CD8-positive, alpha-beta memory T cell (primary cell): ENCODE measurements around the gene IFT22. TPM values are rescaled to one million over a fixed set of nuclear protein-coding genes. Genes with fewer than 3 reads are reported as not detected.

Experiments
- CTCF ChIA-PET: fragments of 350-600 bp; sonication (Branson Sonifier 250); formaldehyde crosslinking; loops from one replicate; lab custom pipeline; 2021; ENCODE audit warnings: antibody characterized with exemption; lab: Charles Lee
- POLR2A ChIA-PET: fragments of 350-600 bp; sonication (Branson Sonifier 250); formaldehyde crosslinking; loops from one replicate; lab custom pipeline; 2021; ENCODE audit warnings: antibody characterized with exemption; lab: Charles Lee
- DNase-seq, 5 donors: peaks; one replicate each; pipeline versions ENCODE4 v3.0.0 to v3.0.0-alpha.2; 2020 to 2022; ENCODE audit warnings: mixed read lengths in 1 of 5
- H3K27ac ChIP-seq: one replicate; pipeline ENCODE4 v1.7.0; 2013; ENCODE audit warnings: low read depth, mild to moderate bottlenecking, low read length, moderate library complexity
- H3K27me3 ChIP-seq: 2 replicates; pipeline ENCODE4 v1.7.0; 2013; ENCODE audit warnings: low read length, mild to moderate bottlenecking; ENCODE audit not compliant: insufficient read depth, poor library complexity, severe bottlenecking
- H3K36me3 ChIP-seq: 2 replicates; pipeline ENCODE4 v1.7.0; 2013; ENCODE audit warnings: mild to moderate bottlenecking, low read length, moderate library complexity; ENCODE audit not compliant: insufficient read depth
- H3K4me1 ChIP-seq: 2 replicates; pipeline ENCODE4 v1.7.0; 2013; ENCODE audit warnings: mild to moderate bottlenecking, low read length, moderate library complexity; ENCODE audit not compliant: insufficient read depth
- H3K4me3 ChIP-seq: 2 replicates; pipeline ENCODE4 v1.7.0; 2013; ENCODE audit warnings: mild to moderate bottlenecking, low read length
- H3K9me3 ChIP-seq: 2 replicates; pipeline ENCODE4 v1.7.0; 2013; ENCODE audit warnings: mild to moderate bottlenecking, low read length
- H3K27ac Mint-ChIP-seq, 8 donors: one replicate each; pipeline ENCODE4 v1.8.0; 2020 to 2021; ENCODE audit warnings: mixed read lengths in 8 of 8, mild to moderate bottlenecking in 6 of 8, inconsistent platforms in 3 of 8, moderate library complexity in 3 of 8
- H3K27me3 Mint-ChIP-seq, 2 donors: one replicate each; pipeline ENCODE4 v1.8.0; 2020 to 2021; ENCODE audit warnings: mixed read lengths in 2 of 2, mild to moderate bottlenecking in 1 of 2, moderate library complexity in 1 of 2
- H3K36me3 Mint-ChIP-seq, 3 donors: one replicate each; pipeline ENCODE4 v1.8.0; 2020 to 2021; ENCODE audit warnings: mixed read lengths in 3 of 3, inconsistent platforms in 1 of 3, mild to moderate bottlenecking in 1 of 3
- H3K4me1 Mint-ChIP-seq, 3 donors: one replicate each; pipeline ENCODE4 v1.8.0; 2020 to 2021; ENCODE audit warnings: mixed read lengths in 3 of 3, inconsistent platforms in 1 of 3, mild to moderate bottlenecking in 1 of 3
- H3K4me3 Mint-ChIP-seq, 7 donors: one replicate each; pipeline ENCODE4 v1.8.0; 2020 to 2021; ENCODE audit warnings: mixed read lengths in 7 of 7, mild to moderate bottlenecking in 6 of 7, moderate library complexity in 4 of 7, inconsistent platforms in 2 of 7
- H3K9me3 Mint-ChIP-seq, 5 donors: one replicate each; pipeline ENCODE4 v1.8.0; 2020 to 2022; ENCODE audit warnings: mixed read lengths in 5 of 5, mild to moderate bottlenecking in 3 of 5, moderate library complexity in 2 of 5, inconsistent platforms in 1 of 5
- polyA plus RNA-seq: library from polyadenylated mRNA; unstranded; fragments of 300-500 nt; fragmentation: Illumina TruSeq; gene quantifications from one replicate; pipeline ENCODE4 v1.2.3, GENCODE V29; 2021
- total RNA-seq, 2 experiments: library from RNA; stranded (reverse); gene quantifications; one replicate each; pipeline ENCODE4 v1.2.3, GENCODE V29; 2021

The IFT22 gene
- total RNA-seq (10 to 100 TPM; 13.3 to 13.4 TPM), polyA plus RNA-seq (7.9 TPM)

- POLR2A ChIA-PET, result interaction anchor here (0.6 kb wide), 1 partner anchor 1143 kb away, joined by 3 read pairs; no protein-coding TSS in a partner anchor
- no peaks in the 10 kb centered on the region for H3K27me3 Mint-ChIP-seq
- no peaks in the 10 kb centered on the region for H3K9me3 Mint-ChIP-seq
- peaks cover 0 to 12% (median 0%) of the 10 kb centered on the region in 3 donors for H3K36me3 Mint-ChIP-seq
- CTCF ChIA-PET, result no interaction called here
- H3K36me3 ChIP-seq, result no peaks in the 10 kb centered on the region
- DNase-seq, result peak; percentile 66 to 89 (median 76)
- H3K4me3 Mint-ChIP-seq, result peak within 1 kb of the TSS; percentile 86 to 97 (median 89)
- peak within 1 kb of the TSS; percentile 67 for H3K27ac ChIP-seq
- H3K4me1 Mint-ChIP-seq, result peaks cover 5 to 20% (median 8%) of the 10 kb centered on the region in 3 donors
- peak within 1 kb of the TSS; percentile 80 for H3K4me3 ChIP-seq
- H3K27me3 ChIP-seq, result no peaks in the 10 kb centered on the region
- H3K4me1 ChIP-seq, result peaks cover 14% of the 10 kb centered on the region
- H3K27ac Mint-ChIP-seq, result peak within 1 kb of the TSS; percentile 85 to 95 (median 92)
- H3K9me3 ChIP-seq, result no peaks in the 10 kb centered on the region
These were observed at the start of gene IFT22 for GRCh38 chr7:101321491-101322401. Gene IFT22 (minus strand): TSS chr7:101321812. CDS start chr7:101321709, 103 bp downstream.

GRCh38 chr7:101370836-101371235 lies 49.2 kb upstream of the IFT22 start:
- Mint-ChIP-seq H3K27ac (no peak overlapping the region), H3K9me3 (no peaks in the 10 kb centered on the region), H3K27me3 (peaks cover 24 to 55% of the 10 kb centered on the region in 2 donors), H3K36me3 (no peaks in the 10 kb centered on the region), H3K4me1 (no peaks in the 10 kb centered on the region), H3K4me3 (no peak overlapping the region)
- H3K36me3 ChIP-seq, result no peaks in the 10 kb centered on the region
- no peaks in the 10 kb centered on the region for H3K4me1 ChIP-seq
- no peaks in the 10 kb centered on the region for H3K9me3 ChIP-seq
- H3K27ac ChIP-seq, result no peak overlapping the region
- ChIA-PET CTCF (no interaction called here), POLR2A (no interaction called here)
- peaks cover 4% of the 10 kb centered on the region for H3K27me3 ChIP-seq
- DNase-seq, result no peak
- no peak overlapping the region for H3K4me3 ChIP-seq

DNA sequence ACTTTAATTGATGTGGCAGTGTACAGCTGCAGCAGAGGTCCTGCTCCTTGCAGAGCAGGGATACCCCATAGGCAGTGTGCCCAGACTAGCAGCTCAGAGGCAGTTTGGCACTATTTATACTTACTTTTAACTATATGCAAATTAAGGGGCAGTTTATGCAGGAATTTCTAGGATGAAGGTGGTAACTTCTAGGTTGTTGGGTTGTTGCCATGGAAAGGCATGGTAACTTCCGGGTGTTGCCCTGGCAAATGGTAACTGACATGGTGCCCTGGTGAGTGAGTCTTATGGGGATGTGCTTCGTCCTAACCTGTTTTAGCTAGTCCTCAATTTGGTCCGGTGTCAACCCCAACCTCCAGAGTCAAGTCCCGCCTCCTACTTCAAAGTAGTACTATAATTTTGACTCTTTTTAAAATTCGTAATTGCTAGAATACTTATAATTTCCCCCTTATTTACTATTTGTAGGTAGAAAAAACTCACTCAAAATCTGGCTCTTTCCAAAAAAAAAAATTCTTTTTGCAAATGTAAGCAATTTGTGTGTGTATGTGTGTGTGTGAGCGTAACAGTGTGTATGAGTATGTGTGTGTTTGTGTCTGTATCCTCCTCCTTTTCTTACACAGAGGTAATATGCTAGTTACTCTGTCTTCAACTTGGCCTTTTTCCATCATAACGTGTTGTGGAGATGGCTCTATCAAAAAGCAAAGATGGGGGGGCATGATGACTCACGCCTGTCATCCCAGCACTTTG lies 47.0 kb upstream of the IFT22 start:
- POLR2A ChIA-PET, result no interaction called here
- CTCF ChIA-PET, result interaction anchor here (1.7 kb wide), 1 partner anchor 42 kb away, joined by 4 read pairs; no protein-coding TSS in a partner anchor

DNA sequence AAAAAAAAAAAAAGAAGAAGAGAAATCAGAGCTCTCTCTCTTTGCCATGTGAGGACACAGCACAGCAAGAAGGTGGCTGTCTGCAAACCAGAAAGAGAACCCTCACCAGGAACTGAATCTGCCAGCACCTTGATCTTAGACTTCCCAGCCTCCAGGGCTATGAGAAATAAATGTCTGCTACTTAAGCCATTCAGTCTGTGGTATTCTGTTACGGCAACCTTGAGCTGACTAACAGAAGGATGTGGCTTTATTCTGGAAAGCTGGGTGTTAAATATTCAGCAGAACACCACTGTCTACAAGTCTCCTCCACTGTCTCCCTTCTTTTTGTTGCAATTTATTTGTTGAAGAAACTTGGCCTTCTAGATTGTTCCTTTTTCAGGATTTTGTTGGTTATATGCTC lies 46.1 kb upstream of the IFT22 start:
- H3K36me3 ChIP-seq, result no peaks in the 10 kb centered on the region
- Mint-ChIP-seq H3K27me3 (peaks cover 24 to 57% of the 10 kb centered on the region in 2 donors), H3K36me3 (no peaks in the 10 kb centered on the region), H3K9me3 (peaks cover 0 to 3% (median 0%) of the 10 kb centered on the region in 5 donors), H3K4me3 (no peak overlapping the region), H3K27ac (no peak overlapping the region), H3K4me1 (no peaks in the 10 kb centered on the region)
- ChIA-PET CTCF (no interaction called here), POLR2A (no interaction called here)
- H3K4me1 ChIP-seq, result no peaks in the 10 kb centered on the region
- no peak for DNase-seq
- H3K4me3 ChIP-seq, result no peak overlapping the region
- no peak overlapping the region for H3K27ac ChIP-seq
- peaks cover 15% of the 10 kb centered on the region for H3K27me3 ChIP-seq
- no peaks in the 10 kb centered on the region for H3K9me3 ChIP-seq

More for the DNA sequence above, 47.0 kb upstream of the IFT22 start:
- no peaks in the 10 kb centered on the region for H3K36me3 Mint-ChIP-seq
- peaks cover 0 to 3% (median 0%) of the 10 kb centered on the region in 5 donors for H3K9me3 Mint-ChIP-seq
- H3K4me3 ChIP-seq, result no peak overlapping the region
- no peaks in the 10 kb centered on the region for H3K4me1 ChIP-seq
- H3K27ac ChIP-seq, result no peak overlapping the region
- DNase-seq, result no peak
- H3K4me3 Mint-ChIP-seq, result no peak overlapping the region
- H3K4me1 Mint-ChIP-seq, result no peaks in the 10 kb centered on the region
- peaks cover 15% of the 10 kb centered on the region for H3K27me3 ChIP-seq
- peaks cover 26 to 65% of the 10 kb centered on the region in 2 donors for H3K27me3 Mint-ChIP-seq
- no peak overlapping the region for H3K27ac Mint-ChIP-seq
- no peaks in the 10 kb centered on the region for H3K9me3 ChIP-seq
- no peaks in the 10 kb centered on the region for H3K36me3 ChIP-seq

DNA sequence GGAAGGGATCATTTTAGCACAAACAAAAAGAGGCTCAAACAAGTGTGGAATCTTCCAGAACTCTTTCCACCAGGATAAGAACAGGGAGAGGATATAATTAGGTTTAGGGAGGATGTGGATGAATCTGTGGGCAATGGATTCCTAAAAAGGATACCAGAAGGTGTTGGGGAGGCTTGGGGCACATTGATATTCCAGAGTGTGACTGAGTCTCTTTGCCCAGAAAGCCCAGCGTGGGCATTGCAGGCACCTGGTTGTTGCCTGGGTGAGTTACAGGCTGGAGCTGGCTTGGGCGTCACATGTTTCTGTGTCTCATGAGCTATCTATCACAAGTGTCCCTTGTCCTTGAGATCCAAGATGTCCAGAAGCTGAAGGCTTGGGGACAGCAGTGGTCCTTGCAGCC lies 44.3 kb upstream of the IFT22 start:
- POLR2A ChIA-PET, result no interaction called here
- no peak overlapping the region for H3K4me3 Mint-ChIP-seq
- peaks cover 25 to 53% of the 10 kb centered on the region in 2 donors for H3K27me3 Mint-ChIP-seq
- H3K27ac Mint-ChIP-seq, result no peak overlapping the region
- Histone ChIP-seq H3K36me3 (no peaks in the 10 kb centered on the region), H3K4me1 (no peaks in the 10 kb centered on the region), H3K27ac (no peak overlapping the region), H3K27me3 (peaks cover 15% of the 10 kb centered on the region), H3K4me3 (no peak overlapping the region), H3K9me3 (no peaks in the 10 kb centered on the region)
- DNase-seq, result no peak
- no peaks in the 10 kb centered on the region for H3K36me3 Mint-ChIP-seq
- peaks cover 0 to 5% (median 3%) of the 10 kb centered on the region in 3 donors for H3K4me1 Mint-ChIP-seq
- peaks cover 0 to 4% (median 0%) of the 10 kb centered on the region in 5 donors for H3K9me3 Mint-ChIP-seq
- CTCF ChIA-PET, result interaction anchor here (0.7 to 1.1 kb wide), 2 partner anchors 10 to 46 kb away, joined by 3 read pairs; no protein-coding TSS in a partner anchor

DNA sequence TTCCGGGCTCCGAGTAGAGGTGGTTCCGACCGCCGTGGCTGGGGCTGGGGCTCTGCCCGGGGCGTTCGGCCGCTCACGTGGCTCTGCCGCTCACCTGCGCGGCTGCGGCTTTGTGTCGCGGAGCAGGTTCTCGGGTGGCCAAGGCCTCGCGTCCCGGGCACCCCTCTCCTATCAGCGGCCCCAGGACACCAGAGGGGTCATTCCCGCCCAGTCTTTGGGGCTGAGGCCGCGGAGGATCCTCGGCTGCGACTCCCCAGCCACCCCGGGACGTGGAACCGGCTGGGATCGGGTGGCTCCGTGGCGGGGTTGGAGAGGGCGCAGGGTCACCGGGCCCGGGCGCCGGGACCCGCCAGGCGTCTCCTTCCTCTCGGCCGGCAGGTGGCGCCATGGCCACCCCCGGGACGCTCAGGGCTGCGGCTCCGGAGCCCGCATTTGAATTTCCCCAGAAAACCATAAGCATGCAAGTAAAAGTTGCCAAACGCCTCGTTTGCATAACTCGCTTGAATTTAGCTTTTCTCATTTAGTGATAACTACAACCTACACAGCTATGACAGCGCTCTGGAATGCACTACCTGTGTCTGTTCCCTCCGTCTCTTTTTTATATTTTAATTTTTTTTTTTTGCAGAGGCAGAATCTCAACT lies 42.2 kb upstream of the IFT22 start:
- H3K27ac ChIP-seq, result no peak overlapping the region
- no peaks in the 10 kb centered on the region for H3K36me3 Mint-ChIP-seq
- no peaks in the 10 kb centered on the region for H3K36me3 ChIP-seq
- peaks cover 0 to 5% (median 3%) of the 10 kb centered on the region in 3 donors for H3K4me1 Mint-ChIP-seq
- no peaks in the 10 kb centered on the region for H3K4me1 ChIP-seq
- DNase-seq, result peak; percentile 36 to 70 (median 51)
- peaks cover 15% of the 10 kb centered on the region for H3K27me3 ChIP-seq
- H3K4me3 Mint-ChIP-seq, result peak overlapping the region in 6 of 7 donors; percentile 41 to 79 (median 54)
- H3K9me3 ChIP-seq, result no peaks in the 10 kb centered on the region
- POLR2A ChIA-PET, result no interaction called here
- H3K27me3 Mint-ChIP-seq, result peaks cover 29 to 46% of the 10 kb centered on the region in 2 donors
- H3K4me3 ChIP-seq, result peak overlapping the region; percentile 45
- H3K9me3 Mint-ChIP-seq, result peaks cover 0 to 4% (median 0%) of the 10 kb centered on the region in 5 donors
- H3K27ac Mint-ChIP-seq, result no peak overlapping the region
- CTCF ChIA-PET, result interaction anchor here (0.7 to 1.9 kb wide), 8 partner anchors 8 to 144 kb away, joined by 3 to 10 read pairs (median 6); no protein-coding TSS in a partner anchor

GRCh38 chr7:101363196-101363733 lies 41.7 kb upstream of the IFT22 start:
- no peaks in the 10 kb centered on the region for H3K4me1 ChIP-seq
- ChIA-PET POLR2A (no interaction called here), CTCF (interaction anchor here (0.6 to 1.9 kb wide), 4 partner anchors 29 to 1459 kb away, joined by 3 to 10 read pairs (median 5); no protein-coding TSS in a partner anchor)
- Mint-ChIP-seq H3K4me3 (peak overlapping the region in 1 of 7 donors; percentile 69), H3K36me3 (no peaks in the 10 kb centered on the region), H3K9me3 (peaks cover 0 to 4% (median 0%) of the 10 kb centered on the region in 5 donors), H3K27ac (no peak overlapping the region), H3K4me1 (peaks cover 0 to 5% (median 3%) of the 10 kb centered on the region in 3 donors), H3K27me3 (peaks cover 25 to 43% of the 10 kb centered on the region in 2 donors)
- DNase-seq, result no peak
- no peaks in the 10 kb centered on the region for H3K36me3 ChIP-seq
- no peak overlapping the region for H3K27ac ChIP-seq
- peaks cover 15% of the 10 kb centered on the region for H3K27me3 ChIP-seq
- H3K9me3 ChIP-seq, result no peaks in the 10 kb centered on the region
- H3K4me3 ChIP-seq, result peak overlapping the region; percentile 45
